HepG2 (cell line): ENCODE data around the gene AMOTL1. TPM values are rescaled to one million over a fixed set of nuclear protein-coding genes. Genes with fewer than 3 reads are reported as not detected.

ENCODE experiments used
- ATAC-seq: fragments of 200-7000 bp; cut with Tn5 transposase; 3 replicates; pipeline ENCODE4 v1.9.1; 2020; ENCODE audit warnings: mild to moderate bottlenecking, moderate library complexity
- BruUV-seq: library from RNA; stranded (reverse); fragments of 400-500 nt; replicated peaks from 2 replicates; lab custom pipeline; 2021; lab: Mats Ljungman, UMichigan
- CTCF ChIA-PET: fragments of 300-600 bp; formaldehyde crosslinking; extraction: SDS; loops from one replicate; lab custom pipeline; 2021; ENCODE audit warnings: low total read pairs, inconsistent platforms, low intra/inter-chr PET ratio; lab: Yijun Ruan, JAX
- POLR2A ChIA-PET: fragments of 350-600 bp; sonication (Branson Sonifier 250); formaldehyde crosslinking; loops from one replicate; lab custom pipeline; 2020; ENCODE audit warnings: antibody characterized with exemption, inconsistent platforms; lab: Yijun Ruan, JAX
- DNase-seq: peaks from one replicate; pipeline ENCODE4 v3.0.0-alpha.2; 2015; ENCODE audit warnings: low spot score
- FAIRE-seq: peaks from 3 replicates; lab custom pipeline; 2011; peaks lifted over from hg19 to GRCh38; lab: Jason Lieb, UNC
- H2AFZ ChIP-seq: one replicate; pipeline ENCODE4 v1.6.1; 2011; ENCODE audit warnings: low read length, inconsistent platforms
- H3K27ac ChIP-seq: fragments of 300-600 bp; 3 replicates; pipeline ENCODE4 v1.8.0; 2011; ENCODE audit warnings: mixed run types, mild to moderate bottlenecking, mixed read lengths, low read length, inconsistent platforms; ENCODE audit not compliant: insufficient read depth; ENCODE audit errors: extremely low read length
- H3K27me3 ChIP-seq, 2 experiments: fragments of 200-600 bp in 1 of 2; 2 replicates in 1 of 2; 3 replicates in 1 of 2; pipeline versions ENCODE4 v1.6.0 to v1.8.0; 2011; ENCODE audit warnings: low read length in 2 of 2, mild to moderate bottlenecking in 2 of 2, moderate library complexity in 2 of 2, inconsistent platforms in 1 of 2; ENCODE audit not compliant: insufficient read depth in 2 of 2, control insufficient read depth in 1 of 2
- H3K36me3 ChIP-seq, 2 experiments: fragments of 200-600 bp in 1 of 2; replicated peaks in 1 of 2; 2 replicates in 1 of 2; 3 replicates in 1 of 2; pipeline versions ENCODE4 v1.5.1 to v1.8.0; 2011; ENCODE audit warnings: low read length in 2 of 2, inconsistent platforms in 1 of 2; ENCODE audit not compliant: insufficient read depth in 2 of 2, control insufficient read depth in 1 of 2
- H3K4me1 ChIP-seq: 2 replicates; pipeline ENCODE4 v1.5.1; 2012; ENCODE audit warnings: low read length, inconsistent platforms; ENCODE audit not compliant: insufficient read depth
- H3K4me2 ChIP-seq: 2 replicates; pipeline ENCODE4 v1.6.0; 2011; ENCODE audit warnings: low read depth, low read length, inconsistent platforms
- H3K4me3 ChIP-seq, 3 experiments: fragments of 200-600 bp in 1 of 3; sonication (generic), shearing (Covaris generic) in 1 of 3; replicated peaks in 1 of 3; 2 replicates each; pipeline ENCODE4 v1.5.1; 2011 to 2016; ENCODE audit warnings: low read length in 3 of 3, inconsistent platforms in 2 of 3, low read depth in 2 of 3, mild to moderate bottlenecking in 2 of 3, control low read depth in 1 of 3, mixed read lengths in 1 of 3; ENCODE audit not compliant: insufficient read depth in 1 of 3
- H3K79me2 ChIP-seq: one replicate; pipeline ENCODE4 v1.6.1; 2011; ENCODE audit warnings: low read length, inconsistent platforms; ENCODE audit not compliant: insufficient read depth
- H3K9ac ChIP-seq: 2 replicates; pipeline ENCODE4 v1.6.0; 2011; ENCODE audit warnings: mild to moderate bottlenecking, low read depth, low read length, inconsistent platforms; ENCODE audit not compliant: insufficient read depth
- H3K9me3 ChIP-seq: 2 replicates; pipeline ENCODE4 v1.5.1; 2012; ENCODE audit warnings: mild to moderate bottlenecking, low read length
- H4K20me1 ChIP-seq: 2 replicates; pipeline ENCODE4 v1.6.0; 2011; ENCODE audit warnings: inconsistent platforms, mild to moderate bottlenecking, low read length, moderate library complexity; ENCODE audit not compliant: insufficient read depth
- BCL6 ChIP-seq: IDR thresholded peaks from 2 replicates; pipeline ENCODE4 v1.6.1; 2016; ENCODE audit warnings: missing genetic modification reagents, missing compliant biosample characterization
- FOXA1 ChIP-seq, 2 experiments: fragments of 450-650 bp in 1 of 2; sonication (generic) in 1 of 2; formaldehyde crosslinking in 1 of 2; IDR thresholded peaks; 2 replicates each; pipeline versions ENCODE4 v1.4.0 to v1.6.1; 2016 to 2020; ENCODE audit warnings: missing genetic modification reagents in 1 of 2
- GATAD1 ChIP-seq: IDR thresholded peaks from 2 replicates; pipeline ENCODE4 v1.6.1; 2016; ENCODE audit warnings: missing genetic modification reagents, missing compliant biosample characterization
- JUN ChIP-seq: sonication (generic); formaldehyde crosslinking; IDR thresholded peaks from 2 replicates; pipeline ENCODE4 v1.4.0; 2020; ENCODE audit warnings: mild to moderate bottlenecking, missing genetic modification reagents
- RARA ChIP-seq: IDR thresholded peaks from 2 replicates; pipeline ENCODE4 v1.6.1; 2016; ENCODE audit warnings: missing genetic modification reagents, missing compliant biosample characterization
- ZNF326 ChIP-seq: sonication (generic); formaldehyde crosslinking; IDR thresholded peaks from 2 replicates; pipeline ENCODE4 v1.4.0; 2020; ENCODE audit warnings: missing genetic modification reagents, borderline replicate concordance
- ZNF510 ChIP-seq: sonication (generic); formaldehyde crosslinking; IDR thresholded peaks from 2 replicates; pipeline ENCODE4 v1.4.0; 2020; ENCODE audit warnings: low read depth, mild to moderate bottlenecking, missing genetic modification reagents
- ZNF644 ChIP-seq: IDR thresholded peaks from 2 replicates; pipeline ENCODE4 v1.6.1; 2016; ENCODE audit warnings: low read depth
- ZNF737 ChIP-seq: sonication (generic); formaldehyde crosslinking; IDR thresholded peaks from 2 replicates; pipeline ENCODE4 v1.5.0; 2020; ENCODE audit warnings: missing genetic modification reagents, mild to moderate bottlenecking, borderline replicate concordance
- WGBS: methylation state at CpG from one replicate; pipeline ENCODE4 v1.1.6; 2017; ENCODE audit warnings: low lambda C conversion rate; 5-methylcytosine and 5-hydroxymethylcytosine counted together
- in situ Hi-C: cut with HindIII; loops from 2 replicates; pipeline ENCODE4 v1.10.0; 2017; ENCODE audit warnings: low pct_unique_long_range_greater_than_20kb; ENCODE audit not compliant: extremely low pct_ligation_motif_present
- intact Hi-C: fragments of 100-400 bp; cut with micrococcal nuclease; formaldehyde crosslinking; loops from one replicate; pipeline ENCODE4 v1.10.0; 2022; ENCODE audit not compliant: unreplicated experiment
- polyA plus RNA-seq, 8 experiments: library from polyadenylated mRNA; depleted of rRNA in 3 of 8; stranded (reverse) in 7 of 8; unstranded in 1 of 8; fragments of >200 nt; fragmentation: Illumina TruSeq in 4 of 8; extraction: Trizol in 4 of 8; gene quantifications; 2 replicates each; pipeline versions ENCODE4 v1.2.1 to v1.2.3, GENCODE V29; 2011 to 2016; ENCODE audit warnings: low read depth in 4 of 8, missing spikeins in 1 of 8, mixed read lengths in 1 of 8; ENCODE audit not compliant: insufficient read depth in 1 of 8
- total RNA-seq, 5 experiments: library from RNA; depleted of rRNA; stranded (reverse); fragments of >200 nt; fragmentation: Illumina TruSeq; extraction: Trizol; gene quantifications; 2 replicates each; pipeline ENCODE4 v1.2.3, GENCODE V29; 2016; ENCODE audit warnings: low read depth in 1 of 5
- TF ChIP-seq, protein P1 (sequence below): sonication (generic); formaldehyde crosslinking; IDR thresholded peaks from 2 replicates; pipeline ENCODE4 v1.4.0; 2020; ENCODE audit warnings: missing genetic modification reagents
- TF ChIP-seq, protein P2 (sequence below): sonication (generic); formaldehyde crosslinking; IDR thresholded peaks from 2 replicates; pipeline ENCODE4 v1.4.0; 2020; ENCODE audit warnings: missing genetic modification reagents

Gene AMOTL1
- total and polyA plus RNA-seq, 2 of the 13 experiments (the other 11 are each of a cell fraction or from before 2014, with no cell fraction given) = 0.01 to 0.20 TPM

DNA sequence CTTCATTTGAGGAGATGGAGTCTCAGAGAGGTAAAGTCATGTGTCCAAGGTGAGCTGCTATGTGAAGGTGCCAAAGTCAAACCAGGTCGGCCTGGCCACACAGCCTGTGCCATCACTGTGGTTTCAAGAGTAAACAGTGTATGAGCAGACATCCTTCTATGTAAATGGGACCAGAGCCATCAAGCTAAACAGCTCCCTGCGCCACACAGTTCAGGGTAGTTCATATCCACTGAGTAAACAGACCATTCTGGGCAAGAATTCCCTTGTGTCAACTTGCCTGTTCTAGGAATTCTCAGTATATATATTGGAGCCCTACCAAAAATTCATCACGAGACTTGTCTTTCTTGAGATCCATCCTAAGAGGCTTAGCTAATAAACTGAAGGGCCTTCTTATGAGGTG, 77.5 kb downstream of the AMOTL1 start:
- H3K4me2 ChIP-seq = no peak overlapping the region
- POLR2A ChIA-PET = no interaction called here
- H2AFZ ChIP-seq = no peak overlapping the region
- FAIRE-seq (no peak), DNase-seq (peak; percentile 48), ATAC-seq (peak; percentile 68)
- BruUV-seq = no TSS peak
- no peaks in the 10 kb centered on the region for H3K27me3 ChIP-seq
- H3K9me3 ChIP-seq = no peaks in the 10 kb centered on the region
- TF ChIP-seq BCL6 (CRISPR knock-in tag) (0 out of 2 replicates have a peak, but pooled peaks have one; percentile 8), ZNF644 (CRISPR knock-in tag) (no peak), FOXA1 (IDR thresholded peaks at IDR 0.05) (no peak), FOXA1 (CRISPR knock-in tag; IDR thresholded peaks at IDR 0.05) (peak; percentile 34; the same call in 1 of the 2 replicates), RARA (CRISPR knock-in tag) (0 out of 2 replicates have a peak, but pooled peaks have one; percentile 14), ZNF326 (no peak), ZNF737 (CRISPR knock-in tag) (no peak), GATAD1 (CRISPR knock-in tag) (no peak), JUN (CRISPR knock-in tag) (no peak), ZNF510 (CRISPR knock-in tag) (no peak)
- TF ChIP-seq, protein P1, sequence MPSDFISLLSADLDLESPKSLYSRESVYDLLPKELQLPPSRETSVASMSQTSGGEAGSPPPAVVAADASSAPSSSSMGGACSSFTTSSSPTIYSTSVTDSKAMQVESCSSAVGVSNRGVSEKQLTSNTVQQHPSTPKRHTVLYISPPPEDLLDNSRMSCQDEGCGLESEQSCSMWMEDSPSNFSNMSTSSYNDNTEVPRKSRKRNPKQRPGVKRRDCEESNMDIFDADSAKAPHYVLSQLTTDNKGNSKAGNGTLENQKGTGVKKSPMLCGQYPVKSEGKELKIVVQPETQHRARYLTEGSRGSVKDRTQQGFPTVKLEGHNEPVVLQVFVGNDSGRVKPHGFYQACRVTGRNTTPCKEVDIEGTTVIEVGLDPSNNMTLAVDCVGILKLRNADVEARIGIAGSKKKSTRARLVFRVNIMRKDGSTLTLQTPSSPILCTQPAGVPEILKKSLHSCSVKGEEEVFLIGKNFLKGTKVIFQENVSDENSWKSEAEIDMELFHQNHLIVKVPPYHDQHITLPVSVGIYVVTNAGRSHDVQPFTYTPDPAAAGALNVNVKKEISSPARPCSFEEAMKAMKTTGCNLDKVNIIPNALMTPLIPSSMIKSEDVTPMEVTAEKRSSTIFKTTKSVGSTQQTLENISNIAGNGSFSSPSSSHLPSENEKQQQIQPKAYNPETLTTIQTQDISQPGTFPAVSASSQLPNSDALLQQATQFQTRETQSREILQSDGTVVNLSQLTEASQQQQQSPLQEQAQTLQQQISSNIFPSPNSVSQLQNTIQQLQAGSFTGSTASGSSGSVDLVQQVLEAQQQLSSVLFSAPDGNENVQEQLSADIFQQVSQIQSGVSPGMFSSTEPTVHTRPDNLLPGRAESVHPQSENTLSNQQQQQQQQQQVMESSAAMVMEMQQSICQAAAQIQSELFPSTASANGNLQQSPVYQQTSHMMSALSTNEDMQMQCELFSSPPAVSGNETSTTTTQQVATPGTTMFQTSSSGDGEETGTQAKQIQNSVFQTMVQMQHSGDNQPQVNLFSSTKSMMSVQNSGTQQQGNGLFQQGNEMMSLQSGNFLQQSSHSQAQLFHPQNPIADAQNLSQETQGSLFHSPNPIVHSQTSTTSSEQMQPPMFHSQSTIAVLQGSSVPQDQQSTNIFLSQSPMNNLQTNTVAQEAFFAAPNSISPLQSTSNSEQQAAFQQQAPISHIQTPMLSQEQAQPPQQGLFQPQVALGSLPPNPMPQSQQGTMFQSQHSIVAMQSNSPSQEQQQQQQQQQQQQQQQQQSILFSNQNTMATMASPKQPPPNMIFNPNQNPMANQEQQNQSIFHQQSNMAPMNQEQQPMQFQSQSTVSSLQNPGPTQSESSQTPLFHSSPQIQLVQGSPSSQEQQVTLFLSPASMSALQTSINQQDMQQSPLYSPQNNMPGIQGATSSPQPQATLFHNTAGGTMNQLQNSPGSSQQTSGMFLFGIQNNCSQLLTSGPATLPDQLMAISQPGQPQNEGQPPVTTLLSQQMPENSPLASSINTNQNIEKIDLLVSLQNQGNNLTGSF (CRISPR knock-in tag) = no peak
- TF ChIP-seq, protein P2, sequence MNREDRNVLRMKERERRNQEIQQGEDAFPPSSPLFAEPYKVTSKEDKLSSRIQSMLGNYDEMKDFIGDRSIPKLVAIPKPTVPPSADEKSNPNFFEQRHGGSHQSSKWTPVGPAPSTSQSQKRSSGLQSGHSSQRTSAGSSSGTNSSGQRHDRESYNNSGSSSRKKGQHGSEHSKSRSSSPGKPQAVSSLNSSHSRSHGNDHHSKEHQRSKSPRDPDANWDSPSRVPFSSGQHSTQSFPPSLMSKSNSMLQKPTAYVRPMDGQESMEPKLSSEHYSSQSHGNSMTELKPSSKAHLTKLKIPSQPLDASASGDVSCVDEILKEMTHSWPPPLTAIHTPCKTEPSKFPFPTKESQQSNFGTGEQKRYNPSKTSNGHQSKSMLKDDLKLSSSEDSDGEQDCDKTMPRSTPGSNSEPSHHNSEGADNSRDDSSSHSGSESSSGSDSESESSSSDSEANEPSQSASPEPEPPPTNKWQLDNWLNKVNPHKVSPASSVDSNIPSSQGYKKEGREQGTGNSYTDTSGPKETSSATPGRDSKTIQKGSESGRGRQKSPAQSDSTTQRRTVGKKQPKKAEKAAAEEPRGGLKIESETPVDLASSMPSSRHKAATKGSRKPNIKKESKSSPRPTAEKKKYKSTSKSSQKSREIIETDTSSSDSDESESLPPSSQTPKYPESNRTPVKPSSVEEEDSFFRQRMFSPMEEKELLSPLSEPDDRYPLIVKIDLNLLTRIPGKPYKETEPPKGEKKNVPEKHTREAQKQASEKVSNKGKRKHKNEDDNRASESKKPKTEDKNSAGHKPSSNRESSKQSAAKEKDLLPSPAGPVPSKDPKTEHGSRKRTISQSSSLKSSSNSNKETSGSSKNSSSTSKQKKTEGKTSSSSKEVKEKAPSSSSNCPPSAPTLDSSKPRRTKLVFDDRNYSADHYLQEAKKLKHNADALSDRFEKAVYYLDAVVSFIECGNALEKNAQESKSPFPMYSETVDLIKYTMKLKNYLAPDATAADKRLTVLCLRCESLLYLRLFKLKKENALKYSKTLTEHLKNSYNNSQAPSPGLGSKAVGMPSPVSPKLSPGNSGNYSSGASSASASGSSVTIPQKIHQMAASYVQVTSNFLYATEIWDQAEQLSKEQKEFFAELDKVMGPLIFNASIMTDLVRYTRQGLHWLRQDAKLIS = no peak
- no peaks in the 10 kb centered on the region for H3K79me2 ChIP-seq
- intact Hi-C loops = no loop called here
- CTCF ChIA-PET = no interaction called here
- 11% methylated on average over 1 of the region's 3 CpGs for WGBS
- H3K4me3 ChIP-seq = no peak overlapping the region
- in situ Hi-C loops = no loop called here
- H3K9ac ChIP-seq = no peak overlapping the region
- no peaks in the 10 kb centered on the region for H3K4me1 ChIP-seq
- no peaks in the 10 kb centered on the region for H3K36me3 ChIP-seq
- no peaks in the 10 kb centered on the region for H4K20me1 ChIP-seq
- H3K27ac ChIP-seq = no peak overlapping the region
